GM21423 (cell line): ENCODE data around the gene ATP6V1G2.
"Not testable (repeated sequence)": the region's sequence is repeated elsewhere in the genome, so short reads cannot be mapped to it uniquely, and the experiment has no call there.

ENCODE experiments used
- ATAC-seq: cut with Tn5 transposase; IDR thresholded peaks from one replicate; pipeline ENCODE4 v1.9.1; 2021; ENCODE audit warnings: mild to moderate bottlenecking, moderate library complexity; ENCODE audit not compliant: unreplicated experiment

The ATP6V1G2 gene

GRCh38 chr6:31529329-31530150 lies 16.9 kb downstream of the ATP6V1G2 start:
- ATAC-seq, result no peak

- no peak for ATAC-seq
These were observed 17.5 kb downstream of the ATP6V1G2 start, which contains the start of gene MCCD1 for GRCh38 chr6:31528821-31529328. Gene MCCD1 (plus strand): TSS chr6:31528962. CDS start chr6:31529015, 53 bp downstream.

- ATAC-seq, result no peak
These were observed 18.1 kb downstream of the ATP6V1G2 start for GRCh38 chr6:31528307-31528777.

GRCh38 chr6:31525932-31526591 lies 20.3 kb downstream of the ATP6V1G2 start:
- ATAC-seq, result no peak

- ATAC-seq, result no peak
These were observed 20.9 kb downstream of the ATP6V1G2 start for GRCh38 chr6:31525553-31525931.

- ATAC-seq, result no peak
These were observed 24.6 kb downstream of the ATP6V1G2 start for GRCh38 chr6:31521835-31522234.

- no peak for ATAC-seq
These were observed 32.8 kb downstream of the ATP6V1G2 start for GRCh38 chr6:31513456-31514165.

- no peak for ATAC-seq
These were observed 36.4 kb downstream of the ATP6V1G2 start for GRCh38 chr6:31510007-31510406.

GRCh38 chr6:31509036-31509435 lies 37.4 kb downstream of the ATP6V1G2 start:
- not testable (repeated sequence) for ATAC-seq

GRCh38 chr6:31502586-31502985 lies 43.8 kb downstream of the ATP6V1G2 start:
- no peak for ATAC-seq

GRCh38 chr6:31499648-31500047 lies 46.8 kb downstream of the ATP6V1G2 start:
- not testable (repeated sequence) for ATAC-seq

GRCh38 chr6:31498748-31499147 lies 47.7 kb downstream of the ATP6V1G2 start:
- ATAC-seq, result no peak

GRCh38 chr6:31497531-31498476 lies 48.6 kb downstream of the ATP6V1G2 start, which contains the start of gene MICB:
Gene MICB (plus strand): TSS chr6:31498145. CDS start chr6:31498194, 49 bp downstream.
- ATAC-seq, result peak; percentile 52

GRCh38 chr6:31496826-31497225 lies 49.6 kb downstream of the ATP6V1G2 start:
- not testable (repeated sequence) for ATAC-seq

- ATAC-seq, result no peak
These were observed 50.8 kb downstream of the ATP6V1G2 start for GRCh38 chr6:31495580-31495979.
